22Rv1 (cell line): ENCODE results near the gene MT1B.

ENCODE experiments used
- ZFX ChIP-seq: fragments of 450-650 bp; IDR thresholded peaks from 2 replicates; pipeline ENCODE4 v1.6.1; 2017; ENCODE audit warnings: antibody characterized with exemption, borderline replicate concordance
- TF ChIP-seq, protein P1 (sequence below): fragments of 450-650 bp; IDR thresholded peaks from 2 replicates; pipeline ENCODE4 v1.5.1; 2017; ENCODE audit warnings: mild to moderate bottlenecking

DNA sequence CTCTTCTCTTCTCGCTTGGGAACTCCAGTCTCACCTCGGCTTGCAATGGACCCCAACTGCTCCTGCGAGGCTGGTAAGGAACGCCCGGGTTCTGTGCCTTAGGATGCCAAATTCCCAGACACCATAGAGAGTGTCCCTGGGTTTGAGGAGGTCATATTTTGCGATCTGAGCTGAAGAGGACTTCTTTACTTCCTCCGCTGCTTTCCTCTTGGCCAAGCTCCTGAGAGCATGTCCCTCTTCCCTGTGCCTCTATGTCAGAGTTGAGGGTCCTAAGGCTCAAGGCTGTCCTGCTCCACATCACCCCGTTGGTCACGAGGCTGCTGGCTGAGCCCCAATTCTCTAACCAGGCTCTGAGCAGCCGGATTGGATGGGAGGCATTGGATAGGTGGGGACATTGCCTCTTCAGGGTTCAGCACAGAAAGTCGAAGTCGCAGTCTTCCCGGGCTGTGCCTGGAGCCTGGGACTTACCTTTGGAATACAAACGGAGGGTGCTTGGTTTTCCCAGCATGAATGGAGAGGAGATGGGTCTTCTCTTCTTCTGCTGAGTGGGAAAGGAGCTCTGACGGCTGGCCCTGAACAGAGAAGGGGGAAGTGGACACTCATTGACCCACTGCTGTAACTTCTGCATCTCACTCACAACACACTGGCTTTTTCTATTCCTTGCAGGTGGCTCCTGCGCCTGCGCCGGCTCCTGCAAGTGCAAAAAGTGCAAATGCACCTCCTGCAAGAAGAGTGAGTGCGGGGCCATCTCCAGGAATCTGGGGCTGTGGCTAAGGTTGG lies 18.3 kb downstream of the MT1B start:
- TF ChIP-seq, protein P1, sequence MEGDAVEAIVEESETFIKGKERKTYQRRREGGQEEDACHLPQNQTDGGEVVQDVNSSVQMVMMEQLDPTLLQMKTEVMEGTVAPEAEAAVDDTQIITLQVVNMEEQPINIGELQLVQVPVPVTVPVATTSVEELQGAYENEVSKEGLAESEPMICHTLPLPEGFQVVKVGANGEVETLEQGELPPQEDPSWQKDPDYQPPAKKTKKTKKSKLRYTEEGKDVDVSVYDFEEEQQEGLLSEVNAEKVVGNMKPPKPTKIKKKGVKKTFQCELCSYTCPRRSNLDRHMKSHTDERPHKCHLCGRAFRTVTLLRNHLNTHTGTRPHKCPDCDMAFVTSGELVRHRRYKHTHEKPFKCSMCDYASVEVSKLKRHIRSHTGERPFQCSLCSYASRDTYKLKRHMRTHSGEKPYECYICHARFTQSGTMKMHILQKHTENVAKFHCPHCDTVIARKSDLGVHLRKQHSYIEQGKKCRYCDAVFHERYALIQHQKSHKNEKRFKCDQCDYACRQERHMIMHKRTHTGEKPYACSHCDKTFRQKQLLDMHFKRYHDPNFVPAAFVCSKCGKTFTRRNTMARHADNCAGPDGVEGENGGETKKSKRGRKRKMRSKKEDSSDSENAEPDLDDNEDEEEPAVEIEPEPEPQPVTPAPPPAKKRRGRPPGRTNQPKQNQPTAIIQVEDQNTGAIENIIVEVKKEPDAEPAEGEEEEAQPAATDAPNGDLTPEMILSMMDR = no peak
- TF ChIP-seq ZFX = no peak
